HepG2 (cell line): ENCODE results near the gene ACAP3. TPM values are rescaled to one million over a fixed set of nuclear protein-coding genes. Genes with fewer than 3 reads are reported as not detected.

Source experiments
- ARID4A ChIP-seq: sonication (generic); formaldehyde crosslinking; IDR thresholded peaks from 2 replicates; pipeline ENCODE4 v1.5.0; 2020; ENCODE audit warnings: mild to moderate bottlenecking, missing genetic modification reagents, borderline replicate concordance
- ARID5B ChIP-seq: IDR thresholded peaks from 2 replicates; pipeline ENCODE4 v1.4.0; 2020; ENCODE audit warnings: mild to moderate bottlenecking, missing genetic modification reagents
- FLYWCH1 ChIP-seq: sonication (generic); formaldehyde crosslinking; IDR thresholded peaks from 2 replicates; pipeline ENCODE4 v1.8.1; 2023; ENCODE audit warnings: mild to moderate bottlenecking, missing genetic modification reagents
- GTF2F1 ChIP-seq: fragments of 150-350 bp; IDR thresholded peaks from 2 replicates; pipeline ENCODE4 v1.6.1; 2014; ENCODE audit warnings: low read length
- PAF1 ChIP-seq: IDR thresholded peaks from 2 replicates; pipeline ENCODE4 v1.6.1; 2016; ENCODE audit warnings: missing genetic modification reagents, missing compliant biosample characterization
- POGZ ChIP-seq: sonication (generic); formaldehyde crosslinking; IDR thresholded peaks from 2 replicates; pipeline ENCODE4 v1.4.0; 2020; ENCODE audit warnings: mild to moderate bottlenecking, missing genetic modification reagents
- POLR2A ChIP-seq, 2 experiments: IDR thresholded peaks; 2 replicates each; pipeline ENCODE4 v1.6.1; 2011; ENCODE audit warnings: low read depth in 2 of 2, low read length in 2 of 2, mild to moderate bottlenecking in 1 of 2, moderate library complexity in 1 of 2; ENCODE audit not compliant: insufficient read depth in 1 of 2
- RAD21 ChIP-seq: fragments of 450-650 bp; formaldehyde crosslinking; IDR thresholded peaks from 2 replicates; pipeline ENCODE4 v1.5.0; 2020; ENCODE audit warnings: mild to moderate bottlenecking
- RBFOX2 ChIP-seq: fragments of 200-400 bp; formaldehyde crosslinking; IDR thresholded peaks from 2 replicates; pipeline ENCODE4 v1.6.1; 2017; ENCODE audit warnings: low read depth, mild to moderate bottlenecking, low read length
- ZFP36L2 ChIP-seq: sonication (generic); formaldehyde crosslinking; IDR thresholded peaks from 2 replicates; pipeline ENCODE4 v1.4.0; 2020; ENCODE audit warnings: missing genetic modification reagents
- ZKSCAN1 ChIP-seq: fragments of 150-350 bp; IDR thresholded peaks from 2 replicates; pipeline ENCODE4 v1.6.1; 2014; ENCODE audit warnings: low read length
- ZNF569 ChIP-seq: sonication (generic); formaldehyde crosslinking; IDR thresholded peaks from 2 replicates; pipeline ENCODE4 v1.5.0; 2020; ENCODE audit warnings: mild to moderate bottlenecking, missing genetic modification reagents, moderate library complexity, borderline replicate concordance
- ZXDC ChIP-seq: sonication (generic); formaldehyde crosslinking; IDR thresholded peaks from 2 replicates; pipeline ENCODE4 v1.5.0; 2020; ENCODE audit warnings: mild to moderate bottlenecking, missing genetic modification reagents
- polyA plus RNA-seq, 8 experiments: library from polyadenylated mRNA; depleted of rRNA in 3 of 8; stranded (reverse) in 7 of 8; unstranded in 1 of 8; fragments of >200 nt; fragmentation: Illumina TruSeq in 4 of 8; extraction: Trizol in 4 of 8; gene quantifications; 2 replicates each; pipeline versions ENCODE4 v1.2.1 to v1.2.3, GENCODE V29; 2011 to 2016; ENCODE audit warnings: low read depth in 4 of 8, missing spikeins in 1 of 8, mixed read lengths in 1 of 8; ENCODE audit not compliant: insufficient read depth in 1 of 8
- total RNA-seq, 5 experiments: library from RNA; depleted of rRNA; stranded (reverse); fragments of >200 nt; fragmentation: Illumina TruSeq; extraction: Trizol; gene quantifications; 2 replicates each; pipeline ENCODE4 v1.2.3, GENCODE V29; 2016; ENCODE audit warnings: low read depth in 1 of 5
- TF ChIP-seq, protein P1 (sequence below): sonication (generic); formaldehyde crosslinking; IDR thresholded peaks from 2 replicates; pipeline ENCODE4 v1.5.0; 2020; ENCODE audit warnings: missing genetic modification reagents
- TF ChIP-seq, protein P2 (sequence below): sonication (generic); formaldehyde crosslinking; IDR thresholded peaks from 2 replicates; pipeline ENCODE4 v1.4.0; 2020; ENCODE audit warnings: mild to moderate bottlenecking, missing genetic modification reagents
- TF ChIP-seq, protein P3 (sequence below): sonication (generic); formaldehyde crosslinking; IDR thresholded peaks from 2 replicates; pipeline ENCODE4 v1.8.0; 2022; ENCODE audit warnings: mild to moderate bottlenecking, missing genetic modification reagents; ENCODE audit not compliant: insufficient replicate concordance

The ACAP3 gene
- total and polyA plus RNA-seq, 2 of the 13 experiments (the other 11 are each of a cell fraction or from before 2014, with no cell fraction given): 29.4 to 50.8 TPM

DNA sequence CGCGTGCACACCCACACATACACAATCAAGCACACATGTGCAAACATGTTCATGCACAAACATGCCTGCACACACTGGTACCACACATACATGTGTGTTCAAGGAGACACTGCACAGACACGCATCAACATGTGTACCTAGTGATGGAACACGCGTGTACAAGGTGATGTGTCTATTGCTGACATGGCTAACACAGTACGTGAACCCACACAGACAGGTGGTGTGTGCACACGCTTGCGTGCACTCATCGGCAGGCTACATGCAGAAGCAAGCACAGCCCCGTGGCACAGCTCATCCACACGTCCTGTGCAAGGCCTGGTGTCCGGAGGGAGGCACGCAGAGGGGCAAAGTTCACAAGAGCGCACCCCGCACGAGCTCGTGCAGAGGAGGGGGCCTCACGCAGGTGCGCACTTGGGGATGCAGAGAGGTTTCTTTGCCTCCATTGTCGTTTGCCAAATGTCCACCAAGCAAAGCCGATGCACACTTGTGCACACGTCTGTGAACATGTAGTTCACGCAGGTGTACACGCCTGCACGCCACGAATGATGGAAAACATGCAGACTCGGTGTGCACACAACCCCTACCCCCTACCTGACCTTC, 969 bp downstream of the ACAP3 start (continued):
- TF ChIP-seq ZFP36L2 (CRISPR knock-in tag): no peak
- TF ChIP-seq ZXDC (CRISPR knock-in tag): peak; percentile 80; the same call in 1 of the 2 replicates
- TF ChIP-seq FLYWCH1 (CRISPR knock-in tag): no peak
- TF ChIP-seq ARID4A (CRISPR knock-in tag): peak; percentile 85; the same call in 1 of the 2 replicates
- no peak for TF ChIP-seq ARID5B (CRISPR knock-in tag)
- TF ChIP-seq, protein P1, sequence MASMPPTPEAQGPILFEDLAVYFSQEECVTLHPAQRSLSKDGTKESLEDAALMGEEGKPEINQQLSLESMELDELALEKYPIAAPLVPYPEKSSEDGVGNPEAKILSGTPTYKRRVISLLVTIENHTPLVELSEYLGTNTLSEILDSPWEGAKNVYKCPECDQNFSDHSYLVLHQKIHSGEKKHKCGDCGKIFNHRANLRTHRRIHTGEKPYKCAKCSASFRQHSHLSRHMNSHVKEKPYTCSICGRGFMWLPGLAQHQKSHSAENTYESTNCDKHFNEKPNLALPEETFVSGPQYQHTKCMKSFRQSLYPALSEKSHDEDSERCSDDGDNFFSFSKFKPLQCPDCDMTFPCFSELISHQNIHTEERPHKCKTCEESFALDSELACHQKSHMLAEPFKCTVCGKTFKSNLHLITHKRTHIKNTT (CRISPR knock-in tag): no peak
- no peak for TF ChIP-seq PAF1 (CRISPR knock-in tag)
- peak in 1 of 2 experiments; percentile 34; a peak in 1 of 4 replicates for TF ChIP-seq POLR2A (IDR thresholded peaks at IDR 0.05; ENCODE audit: insufficient read depth in 1 of 2, low read depth in 2 of 2, low read length in 2 of 2)
- no peak; the same call in none of the 2 replicates for TF ChIP-seq POGZ (CRISPR knock-in tag)
- TF ChIP-seq GTF2F1: no peak
- no peak for TF ChIP-seq ZNF569 (CRISPR knock-in tag)
- TF ChIP-seq ZKSCAN1: no peak
- TF ChIP-seq RBFOX2: no peak
- TF ChIP-seq, protein P2, sequence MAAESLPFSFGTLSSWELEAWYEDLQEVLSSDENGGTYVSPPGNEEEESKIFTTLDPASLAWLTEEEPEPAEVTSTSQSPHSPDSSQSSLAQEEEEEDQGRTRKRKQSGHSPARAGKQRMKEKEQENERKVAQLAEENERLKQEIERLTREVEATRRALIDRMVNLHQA (CRISPR knock-in tag): no peak
- no peak for TF ChIP-seq RAD21 (CRISPR knock-in tag)
- TF ChIP-seq, protein P3, sequence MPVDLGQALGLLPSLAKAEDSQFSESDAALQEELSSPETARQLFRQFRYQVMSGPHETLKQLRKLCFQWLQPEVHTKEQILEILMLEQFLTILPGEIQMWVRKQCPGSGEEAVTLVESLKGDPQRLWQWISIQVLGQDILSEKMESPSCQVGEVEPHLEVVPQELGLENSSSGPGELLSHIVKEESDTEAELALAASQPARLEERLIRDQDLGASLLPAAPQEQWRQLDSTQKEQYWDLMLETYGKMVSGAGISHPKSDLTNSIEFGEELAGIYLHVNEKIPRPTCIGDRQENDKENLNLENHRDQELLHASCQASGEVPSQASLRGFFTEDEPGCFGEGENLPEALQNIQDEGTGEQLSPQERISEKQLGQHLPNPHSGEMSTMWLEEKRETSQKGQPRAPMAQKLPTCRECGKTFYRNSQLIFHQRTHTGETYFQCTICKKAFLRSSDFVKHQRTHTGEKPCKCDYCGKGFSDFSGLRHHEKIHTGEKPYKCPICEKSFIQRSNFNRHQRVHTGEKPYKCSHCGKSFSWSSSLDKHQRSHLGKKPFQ (CRISPR knock-in tag): no peak
